ENCODE results near the gene TEX9.

The TEX9 gene

GRCh38 chr15:56456229-56456628 is 91.0 kb downstream of the TEX9 start:
- no peak for DNase-seq

GRCh38 chr15:56459096-56459495 is 93.9 kb downstream of the TEX9 start:
- DNase-seq = no peak

GRCh38 chr15:56460071-56460470 is 94.8 kb downstream of the TEX9 start:
- DNase-seq = no peak

- no peak for DNase-seq
These were observed 95.7 kb downstream of the TEX9 start for GRCh38 chr15:56460947-56461346.

- DNase-seq = peak; percentile 99
These were observed 99.8 kb downstream of the TEX9 start, which contains the start of gene MNS1 for GRCh38 chr15:56464893-56465520. TSS of gene MNS1 (minus strand) at chr15:56465137. CDS start at chr15:56464972, 165 bp downstream.

GRCh38 chr15:56467616-56468015 is 102.4 kb downstream of the TEX9 start:
- no peak for DNase-seq

- DNase-seq = no peak
These were observed 103.2 kb downstream of the TEX9 start for GRCh38 chr15:56468401-56468800.

GRCh38 chr15:56469483-56469882 is 104.3 kb downstream of the TEX9 start:
- DNase-seq = peak; percentile 27

- no peak for DNase-seq
These were observed 106.3 kb downstream of the TEX9 start for GRCh38 chr15:56471440-56472069.

GRCh38 chr15:56472278-56472677 is 107.1 kb downstream of the TEX9 start:
- no peak for DNase-seq

GRCh38 chr15:56473017-56473416 is 107.8 kb downstream of the TEX9 start:
- DNase-seq = no peak

- no peak for DNase-seq
These were observed 110.1 kb downstream of the TEX9 start for GRCh38 chr15:56475351-56475750.

Data from NCI-H69 (cell line).